HG02798 (cell line): ENCODE data around the gene ICAM1.
A peak's percentile ranks its signal among the peaks of the same experiment; 100 is the strongest.
"Not testable (repeated sequence)": the region's sequence is repeated elsewhere in the genome, so short reads cannot be mapped to it uniquely, and the experiment has no call there.

Source experiments
- ATAC-seq: cut with Tn5 transposase; IDR thresholded peaks from one replicate; pipeline ENCODE4 v1.9.1; 2021; ENCODE audit warnings: mild to moderate bottlenecking; ENCODE audit not compliant: unreplicated experiment, poor library complexity

Gene ICAM1, protein sequence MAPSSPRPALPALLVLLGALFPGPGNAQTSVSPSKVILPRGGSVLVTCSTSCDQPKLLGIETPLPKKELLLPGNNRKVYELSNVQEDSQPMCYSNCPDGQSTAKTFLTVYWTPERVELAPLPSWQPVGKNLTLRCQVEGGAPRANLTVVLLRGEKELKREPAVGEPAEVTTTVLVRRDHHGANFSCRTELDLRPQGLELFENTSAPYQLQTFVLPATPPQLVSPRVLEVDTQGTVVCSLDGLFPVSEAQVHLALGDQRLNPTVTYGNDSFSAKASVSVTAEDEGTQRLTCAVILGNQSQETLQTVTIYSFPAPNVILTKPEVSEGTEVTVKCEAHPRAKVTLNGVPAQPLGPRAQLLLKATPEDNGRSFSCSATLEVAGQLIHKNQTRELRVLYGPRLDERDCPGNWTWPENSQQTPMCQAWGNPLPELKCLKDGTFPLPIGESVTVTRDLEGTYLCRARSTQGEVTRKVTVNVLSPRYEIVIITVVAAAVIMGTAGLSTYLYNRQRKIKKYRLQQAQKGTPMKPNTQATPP

DNA sequence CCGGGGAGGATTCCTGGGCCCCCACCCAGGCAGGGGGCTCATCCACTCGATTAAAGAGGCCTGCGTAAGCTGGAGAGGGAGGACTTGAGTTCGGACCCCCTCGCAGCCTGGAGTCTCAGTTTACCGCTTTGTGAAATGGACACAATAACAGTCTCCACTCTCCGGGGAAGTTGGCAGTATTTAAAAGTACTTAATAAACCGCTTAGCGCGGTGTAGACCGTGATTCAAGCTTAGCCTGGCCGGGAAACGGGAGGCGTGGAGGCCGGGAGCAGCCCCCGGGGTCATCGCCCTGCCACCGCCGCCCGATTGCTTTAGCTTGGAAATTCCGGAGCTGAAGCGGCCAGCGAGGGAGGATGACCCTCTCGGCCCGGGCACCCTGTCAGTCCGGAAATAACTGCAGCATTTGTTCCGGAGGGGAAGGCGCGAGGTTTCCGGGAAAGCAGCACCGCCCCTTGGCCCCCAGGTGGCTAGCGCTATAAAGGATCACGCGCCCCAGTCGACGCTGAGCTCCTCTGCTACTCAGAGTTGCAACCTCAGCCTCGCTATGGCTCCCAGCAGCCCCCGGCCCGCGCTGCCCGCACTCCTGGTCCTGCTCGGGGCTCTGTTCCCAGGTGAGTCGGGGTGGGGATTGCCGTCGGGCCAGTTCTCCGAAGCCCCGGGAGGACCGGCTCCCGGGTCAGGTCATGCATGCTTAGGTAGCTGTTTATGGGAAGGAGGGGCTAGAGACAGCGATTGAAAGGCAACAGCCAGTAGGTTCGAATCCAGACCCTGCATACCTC is at the start of gene ICAM1:
Gene ICAM1, plus strand, starts transcription at position 505 of the 779 bp plus-strand sequence. Its CDS starts 40 bp downstream, at position 545.
- peak; percentile 58 for ATAC-seq

DNA sequence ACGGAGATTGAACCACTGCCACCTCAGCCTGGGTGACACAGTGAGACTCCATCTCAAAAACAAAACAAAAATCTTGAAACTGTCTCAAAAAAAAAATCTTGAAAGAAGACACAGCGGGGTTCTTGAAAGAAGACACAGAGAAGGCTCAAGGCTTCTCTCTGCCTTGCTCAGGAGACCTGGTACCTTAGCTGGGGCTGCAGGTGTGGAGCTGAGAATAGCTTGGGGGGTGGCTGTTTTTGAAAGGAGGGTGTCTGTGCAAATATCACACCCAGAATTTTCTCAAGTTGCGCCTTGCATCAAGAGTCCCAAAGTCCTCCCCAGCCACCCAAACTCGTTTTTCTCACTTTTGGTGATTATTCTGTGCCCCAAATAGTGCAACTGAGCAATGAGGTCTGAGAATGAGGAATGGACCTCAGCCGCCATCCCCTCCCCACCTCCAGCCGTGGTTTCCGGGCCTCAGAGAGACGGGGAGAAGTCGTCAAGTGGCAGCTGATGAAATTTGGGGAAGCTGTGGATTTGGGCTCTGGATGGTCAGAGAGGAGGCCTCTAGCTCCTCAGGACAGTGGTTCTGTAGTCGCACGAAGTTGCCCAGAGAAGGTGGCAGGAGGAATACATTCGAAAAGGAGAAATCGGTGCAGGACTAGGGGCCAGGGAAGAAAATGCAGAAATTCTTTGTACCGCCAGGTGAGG is 48.6 kb upstream of the ICAM1 start:
- ATAC-seq, result no peak

- ATAC-seq, result no peak
Measured at GRCh38 chr19:10223488-10224213, 47.3 kb upstream of the ICAM1 start.

DNA sequence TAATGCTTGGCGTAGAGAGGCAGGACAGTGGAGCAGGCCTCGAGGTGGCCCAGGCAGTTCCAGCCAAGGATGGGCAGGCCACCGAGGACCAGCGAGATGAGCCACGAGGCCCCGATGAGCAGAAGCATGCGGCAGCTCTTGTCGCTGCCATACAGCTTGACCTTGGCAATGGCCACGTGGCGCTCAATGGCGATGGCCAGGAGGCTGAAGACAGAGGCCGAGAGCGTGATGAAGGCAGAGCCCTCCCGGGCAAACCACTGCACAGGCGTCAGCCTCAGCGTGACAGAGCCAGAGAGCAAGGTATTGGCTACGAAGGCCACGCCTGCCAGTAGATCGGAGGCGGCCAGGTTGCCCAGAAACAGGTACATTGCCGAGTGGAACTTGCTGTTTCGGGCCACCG is 46.6 kb upstream of the ICAM1 start:
- ATAC-seq, result no peak

DNA sequence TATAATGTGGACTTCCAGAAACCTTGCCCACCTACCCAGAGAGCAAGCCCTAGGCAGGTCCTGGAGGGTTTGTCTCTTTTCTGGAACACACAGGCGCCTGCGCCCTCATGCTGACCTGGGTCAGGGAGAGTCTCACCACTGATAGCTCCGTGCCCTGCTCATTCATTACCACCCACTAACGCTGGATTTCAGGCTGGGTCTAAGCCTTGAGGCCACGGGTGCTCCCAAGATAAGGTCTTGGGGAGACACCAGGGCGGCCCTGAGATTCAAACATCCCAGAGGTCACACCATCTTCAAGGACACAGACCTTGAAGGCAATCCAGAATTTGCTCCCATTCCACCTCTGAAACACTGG is 44.9 kb upstream of the ICAM1 start:
- ATAC-seq, result no peak

GRCh38 chr19:10226376-10227025 is 44.4 kb upstream of the ICAM1 start:
- no peak for ATAC-seq

DNA sequence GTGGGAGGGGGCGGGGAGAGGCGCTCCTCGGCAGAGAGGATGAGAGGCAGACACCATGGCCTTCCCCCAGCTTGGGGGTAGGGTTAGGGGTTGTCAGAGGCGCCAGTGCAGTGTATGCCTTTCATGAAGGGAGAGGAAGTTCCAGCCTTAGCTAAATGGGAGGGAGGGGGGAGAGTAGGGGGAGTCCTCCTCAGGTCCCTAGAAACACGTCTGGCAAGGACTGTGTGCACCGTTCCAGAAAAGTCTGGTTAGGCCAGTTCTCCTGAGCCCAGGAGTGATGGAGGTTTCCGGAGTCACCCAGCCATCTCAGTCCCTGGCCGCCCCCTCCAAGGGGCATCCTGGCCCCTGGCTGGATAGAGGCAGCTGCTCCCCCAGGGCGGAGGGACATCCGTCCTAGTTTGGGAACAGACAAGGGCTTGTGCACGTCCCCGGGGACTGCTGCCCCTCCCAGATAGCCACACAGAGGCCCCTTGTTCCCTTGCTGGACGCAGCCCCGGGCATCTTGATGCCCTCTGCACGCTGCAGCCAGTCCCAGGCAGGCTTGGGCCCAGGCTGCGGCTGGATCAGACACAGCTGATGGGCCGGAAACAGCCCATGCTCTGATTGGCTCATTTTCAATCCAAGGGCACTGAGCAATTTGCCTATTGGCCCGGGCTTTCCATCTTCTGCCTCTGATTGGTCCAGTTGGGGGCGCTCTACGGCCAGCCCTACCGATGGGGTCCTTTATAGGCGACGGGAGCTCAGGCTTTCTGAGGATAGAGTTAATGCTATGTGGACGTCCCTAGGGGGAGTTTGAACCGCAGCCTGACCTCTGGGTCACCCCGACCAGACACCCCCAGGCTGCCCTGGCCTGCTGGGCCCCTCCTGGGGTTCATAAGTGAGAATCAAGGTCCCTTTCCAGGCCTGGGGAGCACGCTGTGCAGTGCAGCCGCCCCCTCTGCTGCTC is 43.6 kb upstream of the ICAM1 start:
- ATAC-seq, result no peak

DNA sequence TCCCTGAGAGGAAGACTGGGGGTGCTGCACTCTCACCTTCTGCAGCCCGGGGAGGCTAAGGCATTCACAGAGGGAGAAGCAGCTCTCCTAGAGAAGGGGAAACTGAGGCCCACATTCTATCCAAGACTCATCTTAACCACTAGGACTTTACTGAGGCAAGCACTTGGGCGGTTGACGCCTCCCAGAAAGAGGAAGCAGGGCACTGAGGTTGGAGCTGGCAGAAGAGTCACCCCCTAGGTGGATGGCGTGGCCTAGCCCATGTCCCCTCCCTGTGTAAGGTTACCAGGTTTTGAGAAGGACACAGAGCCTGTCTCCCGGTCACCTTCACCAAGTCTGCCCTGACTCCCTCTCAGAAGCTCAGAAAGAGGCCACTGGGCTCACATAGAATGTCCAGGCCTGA is 42.5 kb upstream of the ICAM1 start:
- ATAC-seq, result no peak

DNA sequence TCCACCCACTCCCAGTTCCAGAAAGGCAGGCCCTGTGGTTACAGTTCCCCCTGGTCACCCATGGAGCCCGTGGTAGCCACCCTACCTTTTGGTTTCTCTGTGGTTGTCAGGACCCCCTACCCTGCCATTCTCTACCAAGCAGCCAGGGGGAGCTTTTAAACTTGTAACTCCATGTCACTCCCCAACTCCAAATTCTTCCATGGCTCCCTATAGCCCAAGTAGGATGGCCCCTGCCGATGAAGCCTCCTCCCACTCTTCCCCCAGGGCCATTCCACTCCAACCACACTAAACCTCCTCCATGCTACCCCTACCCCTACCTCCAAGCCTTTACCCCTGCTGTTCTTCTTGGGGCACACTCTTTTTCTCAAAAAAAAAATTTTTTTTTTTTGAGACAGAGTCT is 42.0 kb upstream of the ICAM1 start:
- ATAC-seq, result no peak

GRCh38 chr19:10230173-10230860 is 40.6 kb upstream of the ICAM1 start:
- ATAC-seq, result peak; percentile 23

- peak; percentile 48 for ATAC-seq
Measured at GRCh38 chr19:10230861-10231611, 39.9 kb upstream of the ICAM1 start, which contains the start of gene S1PR2. Gene S1PR2 (minus strand): TSS chr19:10231331. CDS start chr19:10224905, 6,426 bp downstream.

GRCh38 chr19:10231612-10232228 is 39.2 kb upstream of the ICAM1 start:
- ATAC-seq, result no peak

GRCh38 chr19:10233946-10234345 is 37.0 kb upstream of the ICAM1 start:
- no peak for ATAC-seq

DNA sequence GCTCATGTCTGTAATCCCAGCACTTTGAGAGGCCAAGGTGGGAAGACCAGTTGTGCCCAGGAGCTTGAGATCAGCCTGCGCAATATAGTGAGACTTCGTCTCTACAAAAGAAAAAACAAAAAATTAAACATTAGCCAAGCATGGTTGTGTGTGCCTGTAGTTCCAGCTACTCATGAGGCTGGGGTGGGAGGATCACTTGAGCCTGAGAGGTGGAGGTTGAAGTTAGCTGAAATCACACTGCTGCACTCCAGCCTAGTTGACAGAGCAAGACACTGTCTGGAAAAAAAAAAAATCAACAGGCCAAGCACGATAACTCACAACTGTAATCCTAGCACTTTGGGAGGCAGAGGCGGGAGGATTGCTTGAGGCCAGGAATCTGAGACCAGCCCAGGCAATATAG is 35.9 kb upstream of the ICAM1 start:
- ATAC-seq, result no peak

DNA sequence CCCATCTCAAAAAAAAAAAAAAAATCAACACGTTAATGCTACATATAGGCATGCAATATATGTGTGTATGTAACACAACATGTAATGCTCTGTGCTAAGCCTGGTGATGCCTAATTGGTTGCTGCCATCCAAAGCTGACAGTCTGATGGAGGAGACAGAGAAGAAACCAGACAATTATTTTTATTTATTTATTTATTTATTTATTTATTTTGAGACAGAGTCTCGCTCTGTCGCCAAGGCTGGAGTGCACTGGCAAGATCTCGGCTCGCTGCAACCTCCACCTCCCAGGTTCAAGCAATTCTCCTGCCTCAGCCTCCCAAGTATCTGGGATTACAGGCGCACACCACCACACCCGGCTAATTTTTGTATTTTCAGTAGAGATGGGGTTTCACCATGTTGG is 35.5 kb upstream of the ICAM1 start:
- ATAC-seq, result not testable (repeated sequence)

DNA sequence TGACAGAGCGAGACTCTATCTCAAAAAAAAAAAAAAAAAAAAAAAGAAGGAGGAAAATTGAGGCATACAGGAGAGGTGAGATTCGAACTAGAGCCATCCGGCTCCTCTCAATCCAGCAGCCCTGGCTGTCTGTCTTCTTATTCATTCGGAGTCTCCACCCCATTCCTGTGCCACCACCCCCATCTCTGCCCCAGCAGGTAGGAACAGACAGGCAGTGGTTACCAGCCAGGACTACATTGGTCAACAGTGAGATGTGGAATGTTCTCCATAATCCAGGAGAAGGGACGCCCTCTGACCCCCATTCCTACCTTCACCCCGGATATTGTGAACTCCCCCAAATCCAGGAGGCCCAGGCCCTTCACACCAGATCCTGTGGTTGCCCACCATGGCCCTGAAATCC is 33.2 kb upstream of the ICAM1 start:
- ATAC-seq, result no peak
